Stimulated activated CD8-positive, alpha-beta memory T cell treated with anti-CD3 and anti-CD28 coated beads, Interleukin-15, amount 100 ng/mL, for 4 hours (primary cell): ENCODE data around the gene GMDS.

Experiments used
- DNase-seq, 2 donors: peaks; one replicate each; pipeline ENCODE4 v3.0.0-alpha.2; 2020; ENCODE audit warnings: low read depth in 2 of 2

The GMDS gene

GRCh38 chr6:1987640-1988039 lies 257.8 kb downstream of the GMDS start:
- no peak for DNase-seq

GRCh38 chr6:1986454-1987243 lies 258.8 kb downstream of the GMDS start:
- DNase-seq, result no peak

- no peak for DNase-seq
Measured at GRCh38 chr6:1984346-1984994, 260.9 kb downstream of the GMDS start.

- DNase-seq, result no peak
Measured at GRCh38 chr6:1983850-1984249, 261.6 kb downstream of the GMDS start.

DNA sequence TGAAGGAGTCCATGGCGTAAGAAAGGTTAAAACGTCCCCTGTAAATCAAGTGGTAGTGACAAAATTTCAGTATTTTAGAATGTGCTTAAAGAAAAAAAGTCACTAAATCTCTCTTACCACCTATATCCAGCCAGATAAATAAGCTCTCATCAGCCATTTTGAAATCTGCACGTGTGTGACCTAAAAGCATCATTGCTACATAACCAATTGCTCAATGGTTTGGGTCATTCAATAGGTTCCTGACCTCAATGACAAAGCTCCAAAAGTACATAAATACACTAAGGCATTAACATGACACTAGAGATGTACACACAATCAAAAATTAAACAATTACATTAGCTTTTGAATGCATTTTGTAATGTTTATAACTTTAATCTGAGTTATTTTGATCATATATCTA lies 272.4 kb downstream of the GMDS start:
- DNase-seq, result no peak

GRCh38 chr6:1971612-1972011 lies 273.8 kb downstream of the GMDS start:
- DNase-seq, result no peak

- no peak for DNase-seq
Measured at GRCh38 chr6:1970151-1970561, 275.2 kb downstream of the GMDS start.

- no peak for DNase-seq
Measured at GRCh38 chr6:1966713-1967112, 278.7 kb downstream of the GMDS start.

DNA sequence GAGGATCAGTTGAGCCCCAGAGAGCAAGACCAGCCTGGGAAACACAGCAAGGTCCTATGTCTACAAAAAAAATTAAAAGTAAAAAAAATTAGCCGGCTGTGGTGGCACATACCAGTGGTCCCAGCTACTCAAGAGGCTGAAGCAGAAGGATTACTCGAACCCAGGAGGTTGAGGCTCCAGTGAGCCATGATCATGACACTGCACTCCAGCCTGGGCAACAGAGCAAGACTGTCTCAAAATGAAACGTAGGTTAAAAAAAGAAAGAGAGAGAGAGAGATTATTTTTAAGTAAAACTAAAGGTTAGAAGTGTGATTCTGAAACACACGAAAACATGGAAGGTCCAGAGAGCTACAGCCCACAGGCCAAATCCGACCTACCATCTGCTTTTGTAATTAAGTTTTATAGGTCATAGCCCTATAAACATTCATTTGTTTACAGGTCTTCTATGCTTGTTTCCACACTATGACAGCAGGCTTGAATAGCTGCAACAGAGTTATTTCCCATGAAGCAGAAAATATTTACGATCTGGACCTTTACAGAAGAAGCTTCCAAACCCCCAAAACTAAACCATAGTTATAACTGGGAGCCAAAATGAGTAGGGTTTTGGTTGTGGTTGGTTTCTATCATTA lies 279.7 kb downstream of the GMDS start:
- DNase-seq, result no peak

DNA sequence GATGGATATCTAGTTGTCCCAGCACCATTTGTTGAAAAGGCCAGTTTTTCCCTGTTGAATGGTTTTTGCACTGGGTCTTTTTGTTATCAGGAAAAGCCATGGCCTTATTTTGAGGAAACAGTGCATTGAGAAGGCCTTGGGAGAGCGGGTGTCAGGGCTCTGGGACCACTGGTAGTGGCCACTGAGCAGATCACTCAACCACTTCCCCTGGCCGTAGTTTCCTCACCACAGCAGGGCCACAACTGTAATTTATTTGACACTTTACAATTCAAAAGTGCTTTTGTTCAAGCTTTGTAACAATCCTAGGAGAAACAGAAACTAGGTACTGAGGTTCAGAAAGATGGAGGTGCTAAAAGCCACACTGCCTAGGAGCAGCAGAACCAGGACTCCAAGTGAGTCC lies 281.8 kb downstream of the GMDS start:
- no peak for DNase-seq

DNA sequence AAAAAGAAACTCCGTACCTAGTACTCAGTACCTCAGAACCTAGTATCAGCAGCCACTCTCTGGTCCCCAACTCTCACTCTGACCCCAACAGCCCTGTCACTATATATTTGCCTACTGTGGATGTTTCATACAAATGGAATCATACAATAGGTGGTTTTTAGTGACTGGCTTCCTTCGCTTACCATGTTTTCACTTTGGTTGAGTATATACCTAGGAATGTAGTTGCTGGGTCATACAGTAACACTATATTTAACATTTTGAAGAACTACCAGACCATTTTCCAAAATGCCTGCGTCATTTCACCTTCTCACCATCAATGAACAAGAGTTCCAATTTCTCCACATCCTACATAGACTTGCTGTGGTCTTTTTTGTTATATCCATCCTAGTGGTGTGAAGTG lies 283.2 kb downstream of the GMDS start:
- DNase-seq, result no peak

- DNase-seq, result no peak
Measured at GRCh38 chr6:1960486-1961142, 284.8 kb downstream of the GMDS start.

GRCh38 chr6:1958257-1958656 lies 287.1 kb downstream of the GMDS start:
- DNase-seq, result no peak

DNA sequence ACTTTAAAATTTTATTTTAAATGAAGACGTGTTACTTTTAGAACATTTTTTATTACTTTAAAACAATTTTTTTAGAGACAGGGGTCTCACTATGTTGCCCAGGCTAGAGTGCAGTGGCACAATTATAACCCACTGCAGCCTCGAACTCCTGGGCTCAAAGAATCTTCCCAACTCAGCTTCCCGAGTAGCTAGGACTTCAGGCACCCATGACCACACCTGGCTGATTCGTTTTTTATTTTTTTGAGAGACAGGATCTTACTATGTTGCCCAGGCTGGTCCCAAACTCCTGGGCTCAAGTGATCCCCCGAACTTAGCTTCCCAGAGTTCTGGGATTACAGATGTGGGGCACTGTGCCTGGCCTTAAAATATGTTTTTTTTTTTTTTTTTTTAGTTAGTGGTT lies 287.7 kb downstream of the GMDS start:
- no peak for DNase-seq

GRCh38 chr6:1952740-1953360 lies 292.6 kb downstream of the GMDS start:
- no peak for DNase-seq

DNA sequence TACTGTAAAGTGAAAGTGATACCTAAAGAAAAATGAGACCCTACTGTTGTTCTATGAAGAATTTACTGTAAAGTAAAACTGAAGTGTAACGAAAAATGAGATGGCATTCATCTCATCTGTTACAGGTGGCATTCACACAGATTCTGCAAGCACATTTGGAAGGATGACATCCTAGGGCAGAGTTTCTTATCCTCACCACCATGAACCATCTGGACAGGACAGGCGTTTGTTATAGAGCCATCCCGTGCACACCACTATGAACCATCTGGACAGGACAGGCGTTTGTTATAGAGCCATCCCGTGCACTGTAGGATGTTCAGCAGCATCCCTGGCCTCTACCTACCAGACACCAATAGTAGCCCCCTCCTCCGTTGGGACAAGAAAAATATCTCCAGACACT lies 294.8 kb downstream of the GMDS start:
- DNase-seq, result no peak

DNA sequence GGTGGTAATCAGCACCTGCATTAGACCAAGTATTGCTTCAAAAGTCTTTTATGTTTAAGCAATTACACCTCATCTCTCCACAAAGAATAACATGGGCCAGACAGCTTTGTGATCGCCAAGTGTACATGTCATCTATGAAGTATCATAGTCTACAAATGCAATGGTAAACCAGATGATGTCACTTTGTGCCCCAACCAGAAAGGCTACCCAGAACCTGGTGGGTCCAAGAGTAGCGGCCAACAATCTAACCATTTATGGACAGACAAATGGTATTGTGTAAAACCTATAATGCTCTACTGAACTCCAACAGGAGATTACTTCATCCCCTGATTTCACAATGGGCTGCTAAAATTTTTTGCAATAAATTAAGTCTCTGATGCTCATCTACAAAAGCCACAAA lies 295.9 kb downstream of the GMDS start:
- no peak for DNase-seq

- no peak for DNase-seq
Measured at GRCh38 chr6:1947922-1948321, 297.5 kb downstream of the GMDS start.

DNA sequence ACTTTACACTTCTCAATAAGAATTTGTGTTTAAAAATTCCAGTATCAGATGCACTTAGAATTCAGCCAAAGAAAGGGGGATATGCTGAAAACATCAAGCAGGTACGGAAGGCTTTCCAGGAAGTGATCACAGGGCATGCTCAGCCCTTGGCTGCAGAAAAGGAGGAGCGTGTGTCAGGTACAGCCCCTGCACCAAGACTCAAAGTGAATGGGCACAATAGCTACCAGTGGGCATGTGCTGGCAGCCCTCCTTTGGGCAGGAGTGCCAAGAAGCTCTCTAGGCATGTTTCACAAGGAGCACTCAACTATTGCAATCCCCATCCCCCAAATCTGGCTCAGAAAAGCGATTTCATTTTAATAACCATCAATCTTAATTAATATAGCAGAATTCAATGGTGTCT lies 298.8 kb downstream of the GMDS start:
- DNase-seq, result no peak

DNA sequence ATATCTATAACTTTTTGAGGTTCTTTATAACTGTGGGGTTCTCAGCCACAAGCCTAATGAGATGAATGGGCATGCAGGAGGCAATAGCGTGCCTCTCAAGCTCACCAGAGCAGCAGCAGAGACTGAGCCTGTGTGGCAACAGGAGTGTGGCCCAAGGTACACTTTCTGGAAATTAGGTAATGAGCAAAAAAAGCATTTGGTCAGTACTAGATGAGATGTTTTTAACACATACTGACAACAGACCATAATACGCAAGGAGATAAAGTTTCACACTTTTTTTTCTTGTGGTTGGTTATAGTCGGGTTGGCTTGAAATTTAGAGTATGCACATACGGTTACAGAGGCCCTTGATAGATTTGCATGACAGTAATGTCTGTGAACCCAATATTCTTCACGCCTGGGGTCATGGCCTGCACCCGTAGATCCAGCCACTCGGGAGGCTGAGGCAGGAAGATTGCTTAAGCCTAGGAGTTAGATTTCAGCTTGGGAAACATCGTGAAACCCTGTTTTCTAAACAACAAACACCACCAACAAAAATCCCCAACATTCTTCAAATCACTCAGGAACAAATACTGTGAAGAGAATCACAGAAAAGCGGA lies 300.1 kb downstream of the GMDS start:
- DNase-seq, result no peak

- DNase-seq, result no peak
Measured at GRCh38 chr6:1942834-1943233, 302.6 kb downstream of the GMDS start.

DNA sequence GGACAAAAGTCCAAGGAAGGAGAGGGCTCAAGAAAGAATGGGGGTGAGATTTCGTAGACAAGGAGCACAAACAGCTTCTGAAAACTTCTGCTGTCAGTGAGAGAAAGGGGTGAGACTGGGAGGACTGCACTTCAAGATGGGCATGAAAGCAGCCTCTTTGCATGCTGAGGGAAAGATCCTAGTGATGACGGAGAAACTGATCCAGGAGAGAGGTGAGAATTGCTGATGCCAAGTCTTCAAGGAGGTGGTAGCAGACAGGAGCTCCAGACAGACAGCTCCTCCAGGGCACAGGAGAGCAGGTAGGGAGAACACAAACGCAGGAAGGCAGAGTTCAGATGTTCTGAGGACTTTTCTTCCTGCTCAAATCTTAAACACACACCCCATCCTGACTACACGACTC lies 303.9 kb downstream of the GMDS start:
- DNase-seq, result no peak
